H1 (cell line): Measurements from ENCODE around the gene SMIM9. TPM values are rescaled to one million over a fixed set of nuclear protein-coding genes. Genes with fewer than 3 reads are reported as not detected.
"Not testable (repeated sequence)": the region's sequence is repeated elsewhere in the genome, so short reads cannot be mapped to it uniquely, and the experiment has no call there.

Experiments
- CTCF ChIA-PET: fragments of 300-600 bp; sonication (Branson Sonifier 250); formaldehyde crosslinking; loops from one replicate; lab custom pipeline; 2021; ENCODE audit not compliant: partially characterized antibody; lab: Charles Lee
- POLR2A ChIA-PET: fragments of 300-600 bp; sonication (Branson Sonifier 250); formaldehyde crosslinking; loops from one replicate; lab custom pipeline; 2021; ENCODE audit warnings: inconsistent platforms; ENCODE audit not compliant: partially characterized antibody; lab: Charles Lee
- DNase-seq, 2 experiments: peaks; one replicate each; pipeline versions ENCODE4 v3.0.0 to v3.0.0-alpha.2; 2010 to 2022; ENCODE audit warnings: low spot score in 2 of 2, low read depth in 1 of 2, mixed read lengths in 1 of 2
- FAIRE-seq: peaks from 2 replicates; lab custom pipeline; 2011; peaks lifted over from hg19 to GRCh38; lab: Jason Lieb, UNC
- H2AFZ ChIP-seq: 2 replicates; pipeline ENCODE4 v1.8.1; 2012; ENCODE audit warnings: low read length, inconsistent platforms
- H2AK5ac ChIP-seq: 2 replicates; pipeline ENCODE4 v1.6.1; 2013; ENCODE audit warnings: low read depth, low read length
- H2BK120ac ChIP-seq: replicated peaks from 2 replicates; pipeline ENCODE3; 2013; ENCODE audit warnings: low read depth, low read length, inconsistent platforms
- H2BK12ac ChIP-seq: 2 replicates; pipeline ENCODE4 v1.6.1; 2013; ENCODE audit warnings: low read depth, low read length
- H2BK15ac ChIP-seq: 2 replicates; pipeline ENCODE4 v1.6.1; 2013; ENCODE audit warnings: low read length
- H2BK20ac ChIP-seq: 2 replicates; pipeline ENCODE4 v1.6.1; 2013; ENCODE audit warnings: low read length
- H2BK5ac ChIP-seq: 2 replicates; pipeline ENCODE4 v1.6.1; 2013; ENCODE audit warnings: low read depth, low read length
- H3K14ac ChIP-seq: 2 replicates; pipeline ENCODE4 v1.6.1; 2013; ENCODE audit warnings: inconsistent platforms; ENCODE audit not compliant: insufficient read length
- H3K18ac ChIP-seq: 2 replicates; pipeline ENCODE4 v1.6.1; 2013; ENCODE audit warnings: low read length; ENCODE audit errors: extremely low read depth
- H3K23ac ChIP-seq: 2 replicates; pipeline ENCODE4 v1.6.1; 2013; ENCODE audit warnings: inconsistent platforms; ENCODE audit not compliant: insufficient read length
- H3K23me2 ChIP-seq: 2 replicates; pipeline ENCODE4 v1.6.1; 2013; ENCODE audit warnings: low read depth, low read length
- H3K27ac ChIP-seq: 2 replicates; pipeline ENCODE4 v1.6.1; 2011; ENCODE audit warnings: low read depth, low read length, inconsistent platforms
- H3K27me3 ChIP-seq, 4 experiments: replicated peaks in 1 of 4; 1 replicate in 1 of 4; 2 replicates in 3 of 4; pipeline versions ENCODE4 v1.6.1 to v1.8.1; 2011 to 2013; ENCODE audit warnings: low read length in 3 of 4, mild to moderate bottlenecking in 3 of 4, inconsistent platforms in 2 of 4, mixed read lengths in 2 of 4, moderate library complexity in 1 of 4; ENCODE audit not compliant: control insufficient read depth in 3 of 4, insufficient read depth in 3 of 4; ENCODE audit errors: extremely low read depth in 1 of 4
- H3K36me3 ChIP-seq, 4 experiments: 2 replicates each; pipeline versions ENCODE4 v1.6.1 to v1.8.1; 2011 to 2013; ENCODE audit warnings: mild to moderate bottlenecking in 4 of 4, low read length in 3 of 4, moderate library complexity in 2 of 4, control low read depth in 1 of 4, inconsistent platforms in 1 of 4; ENCODE audit not compliant: insufficient read depth in 4 of 4, control insufficient read depth in 2 of 4
- H3K4ac ChIP-seq: replicated peaks from 2 replicates; pipeline ENCODE3; 2013; ENCODE audit warnings: low read length, low read depth, mixed read lengths, inconsistent platforms; ENCODE audit not compliant: insufficient read length
- H3K4me1 ChIP-seq, 4 experiments: replicated peaks in 1 of 4; 1 replicate in 1 of 4; 2 replicates in 3 of 4; pipeline versions ENCODE4 v1.6.1 to v1.8.1; 2011 to 2013; ENCODE audit warnings: low read length in 3 of 4, inconsistent platforms in 2 of 4, mixed read lengths in 1 of 4; ENCODE audit not compliant: insufficient read depth in 4 of 4, control insufficient read depth in 3 of 4
- H3K4me2 ChIP-seq, 2 experiments: 2 replicates each; pipeline versions ENCODE4 v1.6.1 to v1.8.1; 2011 to 2013; ENCODE audit warnings: low read depth in 2 of 2, low read length in 2 of 2, control low read depth in 1 of 2, inconsistent platforms in 1 of 2, mild to moderate bottlenecking in 1 of 2; ENCODE audit not compliant: insufficient read depth in 1 of 2
- H3K4me3 ChIP-seq, 4 experiments: fragments of 200-600, 300-600 bp in 1 of 4; sonication (generic), shearing (Covaris generic), sonication (Bioruptor Twin) in 1 of 4; 2 replicates each; pipeline versions ENCODE4 v1.5.1 to v1.8.1; 2011 to 2016; ENCODE audit warnings: low read length in 4 of 4, low read depth in 3 of 4, control low read depth in 2 of 4, inconsistent platforms in 2 of 4, mild to moderate bottlenecking in 2 of 4, mixed read lengths in 1 of 4, moderate library complexity in 1 of 4; ENCODE audit not compliant: insufficient read depth in 2 of 4; ENCODE audit errors: extremely low read depth in 1 of 4
- H3K56ac ChIP-seq: replicated peaks from 2 replicates; pipeline ENCODE3; 2013; ENCODE audit warnings: low read depth, mild to moderate bottlenecking, mixed read lengths, low read length, inconsistent platforms; ENCODE audit not compliant: insufficient read length
- H3K79me1 ChIP-seq: 2 replicates; pipeline ENCODE4 v1.6.1; 2013; ENCODE audit warnings: low read depth, low read length, control low read depth
- H3K79me2 ChIP-seq, 2 experiments: 2 replicates each; pipeline versions ENCODE4 v1.6.1 to v1.8.1; 2012 to 2013; ENCODE audit warnings: low read length in 2 of 2, mild to moderate bottlenecking in 2 of 2, inconsistent platforms in 1 of 2; ENCODE audit not compliant: insufficient read depth in 2 of 2, control insufficient read depth in 1 of 2
- H3K9ac ChIP-seq, 4 experiments: replicated peaks in 1 of 4; 1 replicate in 1 of 4; 2 replicates in 3 of 4; pipeline versions ENCODE4 v1.6.1 to v1.8.1; 2011 to 2013; ENCODE audit warnings: low read depth in 3 of 4, low read length in 3 of 4, control low read depth in 2 of 4, mild to moderate bottlenecking in 2 of 4, moderate library complexity in 2 of 4, inconsistent platforms in 1 of 4; ENCODE audit errors: extremely low read depth in 1 of 4
- H3K9me3 ChIP-seq, 2 experiments: 2 replicates each; pipeline versions ENCODE4 v1.6.1 to v1.8.1; 2012 to 2013; ENCODE audit warnings: mild to moderate bottlenecking in 2 of 2, moderate library complexity in 2 of 2, control low read depth in 1 of 2, inconsistent platforms in 1 of 2, low read depth in 1 of 2, low read length in 1 of 2, mixed read lengths in 1 of 2; ENCODE audit not compliant: insufficient read depth in 2 of 2
- H4K20me1 ChIP-seq, 2 experiments: replicated peaks in 1 of 2; 2 replicates each; pipeline versions ENCODE3 to v1.8.1; 2011 to 2013; ENCODE audit warnings: inconsistent platforms in 2 of 2, low read length in 2 of 2, mild to moderate bottlenecking in 1 of 2; ENCODE audit not compliant: insufficient read depth in 2 of 2, control insufficient read depth in 1 of 2
- H4K5ac ChIP-seq: 2 replicates; pipeline ENCODE4 v1.6.1; 2013; ENCODE audit warnings: low read length, low read depth, mixed read lengths, inconsistent platforms; ENCODE audit not compliant: insufficient read length
- H4K8ac ChIP-seq: 2 replicates; pipeline ENCODE4 v1.8.0; 2013; ENCODE audit warnings: mild to moderate bottlenecking, moderate library complexity, low read length, inconsistent platforms; ENCODE audit not compliant: insufficient read depth; ENCODE audit errors: extremely low read depth
- H4K91ac ChIP-seq: replicated peaks from 2 replicates; pipeline ENCODE3; 2013; ENCODE audit warnings: low read length, mixed read lengths, inconsistent platforms; ENCODE audit not compliant: insufficient read length
- WGBS, 2 experiments: shearing (Covaris generic) in 1 of 2; methylation state at CpG; one replicate each; pipeline versions ENCODE4 v1.1.6 to v1.1.7; 2013 to 2015; ENCODE audit warnings: low lambda C conversion rate in 2 of 2, mixed read lengths in 2 of 2, inconsistent platforms in 1 of 2, low coverage in 1 of 2, missing lambda C conversion rate in 1 of 2; ENCODE audit not compliant: insufficient replicate concordance in 2 of 2, insufficient coverage in 1 of 2, insufficient read length in 1 of 2; ENCODE audit errors: extremely low coverage in 1 of 2, missing lambda C conversion rate in 1 of 2; 5-methylcytosine and 5-hydroxymethylcytosine counted together
- polyA plus RNA-seq, 7 experiments: library from polyadenylated mRNA; depleted of rRNA in 3 of 7; stranded (reverse) in 5 of 7; unstranded in 2 of 7; fragments of >200 nt in 5 of 7; fragments of 200-250 nt in 2 of 7; gene quantifications; 1 replicate in 5 of 7; 2 replicates in 1 of 7; 4 replicates in 1 of 7; pipeline versions ENCODE4 v1.2.1 to v1.2.3, GENCODE V29; 2011 to 2013; ENCODE audit warnings: missing spikeins in 2 of 7, mixed read lengths in 2 of 7
- total RNA-seq: library from RNA; stranded (reverse); fragmentation: NEBNext Ultra II Directional; extraction: Animal tissue kit (Norgen Biotek cat#: 25700); gene quantifications from 2 replicates; pipeline ENCODE4 v1.2.1, GENCODE V29; 2021

Gene SMIM9
- total and polyA plus RNA-seq, 2 of the 8 experiments (the other 6 are each of a cell fraction or from before 2014, with no cell fraction given), result not detected

GRCh38 chrX:154825586-154825985 lies 8.9 kb downstream of the SMIM9 start:
- POLR2A ChIA-PET, H3K4me1 ChIP-seq, H2BK20ac ChIP-seq, H3K27ac ChIP-seq, H2BK120ac ChIP-seq, H3K36me3 ChIP-seq, CTCF ChIA-PET, H4K8ac ChIP-seq, H3K14ac ChIP-seq, H3K4me2 ChIP-seq, DNase-seq, H3K79me2 ChIP-seq, H3K4ac ChIP-seq, H4K5ac ChIP-seq, H4K20me1 ChIP-seq, FAIRE-seq, H3K4me3 ChIP-seq, H3K27me3 ChIP-seq, H2AFZ ChIP-seq, H3K9me3 ChIP-seq, H2BK12ac ChIP-seq, H2BK15ac ChIP-seq, H3K9ac ChIP-seq, H3K23ac ChIP-seq, H3K56ac ChIP-seq, H2BK5ac ChIP-seq, H3K18ac ChIP-seq, H3K79me1 ChIP-seq, H3K23me2 ChIP-seq, H2AK5ac ChIP-seq, H4K91ac ChIP-seq: not testable (repeated sequence)
- no CpG with 5 or more reads among the region's 3 CpGs for WGBS, 2 experiments
